ENCODE measurements around the gene GSE1.

DNA sequence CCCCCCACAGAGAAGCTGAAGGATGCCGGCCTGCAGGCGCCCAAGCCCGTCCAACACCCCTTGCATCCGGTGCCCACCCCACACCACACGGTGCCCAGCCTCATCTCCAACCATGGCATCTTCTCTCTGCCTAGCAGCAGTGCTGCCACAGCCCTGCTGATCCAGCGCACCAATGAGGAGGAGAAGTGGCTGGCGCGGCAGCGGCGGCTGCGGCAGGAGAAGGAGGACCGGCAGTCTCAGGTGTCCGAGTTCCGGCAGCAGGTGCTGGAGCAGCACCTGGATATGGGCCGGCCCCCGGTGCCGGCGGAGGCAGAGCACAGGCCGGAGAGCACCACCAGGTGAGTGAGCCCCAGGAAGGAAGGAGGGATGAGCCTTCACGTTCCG is 44.1 kb downstream of the GSE1 start:
- TF ChIP-seq, protein P1, sequence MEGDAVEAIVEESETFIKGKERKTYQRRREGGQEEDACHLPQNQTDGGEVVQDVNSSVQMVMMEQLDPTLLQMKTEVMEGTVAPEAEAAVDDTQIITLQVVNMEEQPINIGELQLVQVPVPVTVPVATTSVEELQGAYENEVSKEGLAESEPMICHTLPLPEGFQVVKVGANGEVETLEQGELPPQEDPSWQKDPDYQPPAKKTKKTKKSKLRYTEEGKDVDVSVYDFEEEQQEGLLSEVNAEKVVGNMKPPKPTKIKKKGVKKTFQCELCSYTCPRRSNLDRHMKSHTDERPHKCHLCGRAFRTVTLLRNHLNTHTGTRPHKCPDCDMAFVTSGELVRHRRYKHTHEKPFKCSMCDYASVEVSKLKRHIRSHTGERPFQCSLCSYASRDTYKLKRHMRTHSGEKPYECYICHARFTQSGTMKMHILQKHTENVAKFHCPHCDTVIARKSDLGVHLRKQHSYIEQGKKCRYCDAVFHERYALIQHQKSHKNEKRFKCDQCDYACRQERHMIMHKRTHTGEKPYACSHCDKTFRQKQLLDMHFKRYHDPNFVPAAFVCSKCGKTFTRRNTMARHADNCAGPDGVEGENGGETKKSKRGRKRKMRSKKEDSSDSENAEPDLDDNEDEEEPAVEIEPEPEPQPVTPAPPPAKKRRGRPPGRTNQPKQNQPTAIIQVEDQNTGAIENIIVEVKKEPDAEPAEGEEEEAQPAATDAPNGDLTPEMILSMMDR (conservative IDR thresholded peaks at IDR 0.05), result no peak
- no peak for TF ChIP-seq ZFX (IDR thresholded peaks at IDR 0.05)

All from C4-2B (cell line).